Measurements from ENCODE around the gene TAL2.

The TAL2 gene

DNA sequence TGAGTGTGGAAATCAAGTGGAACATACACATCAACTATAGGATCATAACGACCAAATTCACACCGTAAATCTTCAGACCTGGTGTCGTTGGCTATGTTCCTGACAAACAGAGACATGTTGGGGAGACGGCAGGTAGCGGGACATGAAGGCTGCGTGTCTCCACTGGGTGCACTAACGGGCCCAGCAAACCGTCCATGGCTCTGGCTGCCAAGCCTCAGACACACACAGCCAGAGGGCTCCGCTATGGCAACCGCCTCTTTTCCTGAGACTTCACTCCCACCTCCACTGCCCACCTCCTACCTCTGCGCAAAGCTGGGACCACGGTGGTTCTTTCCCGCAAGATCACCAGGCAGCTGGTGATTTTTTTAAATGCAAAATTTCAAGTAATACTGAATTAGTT, 48.4 kb downstream of the TAL2 start:
- DNase-seq (ENCODE audit: low spot score) = no peak

DNA sequence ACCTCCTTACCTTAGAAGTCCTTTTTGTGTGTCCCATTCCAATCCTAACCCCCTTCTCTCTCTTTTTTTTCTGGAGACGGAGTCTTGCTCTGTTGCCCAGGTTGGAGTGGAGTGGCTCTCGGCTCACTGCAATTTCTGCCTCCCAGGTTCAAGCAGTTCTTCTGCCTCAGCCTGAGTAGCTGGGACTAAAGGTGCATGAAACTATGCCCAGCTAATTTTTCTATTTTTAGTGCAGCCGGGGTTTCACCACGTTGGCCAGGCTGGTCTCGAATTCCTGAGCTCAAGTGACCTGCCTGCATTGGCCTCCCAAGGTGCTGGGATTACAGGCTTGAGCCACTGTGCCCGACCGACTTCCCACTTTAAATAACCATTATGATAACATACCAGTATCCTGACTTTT, 49.6 kb downstream of the TAL2 start:
- no peak for DNase-seq (ENCODE audit: low spot score)

DNA sequence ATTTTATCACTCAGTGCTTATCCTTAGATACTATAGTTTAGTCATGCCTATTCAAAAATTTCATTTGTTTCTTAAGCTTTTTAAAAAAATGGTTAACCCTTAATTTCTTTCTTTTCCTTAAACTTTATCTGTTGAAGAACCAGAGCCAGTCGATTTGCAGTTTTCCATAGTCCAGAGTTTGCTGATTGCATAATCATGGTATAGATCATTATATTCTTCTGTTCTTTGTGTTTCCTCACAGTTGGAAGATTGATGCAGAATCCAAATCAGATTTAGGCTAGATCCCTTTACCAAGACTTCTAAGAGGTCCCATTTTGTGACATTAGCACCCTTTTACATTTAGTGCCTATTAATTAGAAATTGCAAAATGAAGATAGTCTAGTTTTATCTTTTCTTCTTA, 50.0 kb downstream of the TAL2 start:
- DNase-seq (ENCODE audit: low spot score) = no peak
